ENCODE data around the gene RNF114.

DNA sequence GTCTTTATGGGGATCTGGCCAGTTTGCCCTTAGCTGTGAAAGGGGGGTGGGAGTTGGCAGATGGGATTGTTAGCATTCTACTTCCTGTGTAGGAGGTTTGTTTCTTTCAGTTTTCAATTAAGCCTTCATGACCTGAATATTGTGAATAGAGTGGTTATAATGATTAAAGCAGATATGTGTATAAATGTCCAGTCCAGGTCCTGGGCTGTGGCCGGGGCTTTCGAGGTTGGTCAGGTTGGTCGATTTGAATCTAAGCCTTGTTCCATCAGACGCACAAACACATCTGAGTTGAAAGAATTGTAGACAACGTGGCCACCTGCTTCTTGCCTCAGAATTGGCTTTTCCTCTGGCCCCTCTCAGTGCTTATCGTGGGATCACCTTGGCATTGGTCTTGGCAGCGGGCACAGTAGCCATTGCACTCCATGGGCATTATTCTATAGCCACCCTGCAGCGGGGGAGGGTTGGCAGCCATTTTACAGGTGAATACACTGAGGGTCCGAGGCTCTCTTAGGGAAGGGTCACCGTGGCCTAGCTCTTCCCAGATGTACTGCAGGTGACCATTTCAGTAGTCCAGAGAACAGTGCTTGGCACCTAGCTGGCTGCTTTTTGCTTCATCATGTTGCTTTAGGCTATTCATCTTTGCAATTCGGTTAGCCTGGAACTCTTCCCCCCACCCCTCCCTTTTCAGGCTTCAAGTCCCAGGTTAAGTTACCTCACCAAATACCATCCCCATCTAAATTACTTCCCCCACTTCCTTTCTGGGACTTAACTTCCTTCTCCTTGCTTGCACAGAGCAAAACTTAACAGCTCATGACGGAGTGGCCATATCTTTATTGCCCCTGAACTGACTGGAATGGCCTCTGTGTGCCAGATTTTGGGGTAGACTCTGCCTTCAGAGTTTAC lies 1.1 kb downstream of the RNF114 start:
- TF ChIP-seq, protein P1, sequence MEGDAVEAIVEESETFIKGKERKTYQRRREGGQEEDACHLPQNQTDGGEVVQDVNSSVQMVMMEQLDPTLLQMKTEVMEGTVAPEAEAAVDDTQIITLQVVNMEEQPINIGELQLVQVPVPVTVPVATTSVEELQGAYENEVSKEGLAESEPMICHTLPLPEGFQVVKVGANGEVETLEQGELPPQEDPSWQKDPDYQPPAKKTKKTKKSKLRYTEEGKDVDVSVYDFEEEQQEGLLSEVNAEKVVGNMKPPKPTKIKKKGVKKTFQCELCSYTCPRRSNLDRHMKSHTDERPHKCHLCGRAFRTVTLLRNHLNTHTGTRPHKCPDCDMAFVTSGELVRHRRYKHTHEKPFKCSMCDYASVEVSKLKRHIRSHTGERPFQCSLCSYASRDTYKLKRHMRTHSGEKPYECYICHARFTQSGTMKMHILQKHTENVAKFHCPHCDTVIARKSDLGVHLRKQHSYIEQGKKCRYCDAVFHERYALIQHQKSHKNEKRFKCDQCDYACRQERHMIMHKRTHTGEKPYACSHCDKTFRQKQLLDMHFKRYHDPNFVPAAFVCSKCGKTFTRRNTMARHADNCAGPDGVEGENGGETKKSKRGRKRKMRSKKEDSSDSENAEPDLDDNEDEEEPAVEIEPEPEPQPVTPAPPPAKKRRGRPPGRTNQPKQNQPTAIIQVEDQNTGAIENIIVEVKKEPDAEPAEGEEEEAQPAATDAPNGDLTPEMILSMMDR (IDR thresholded peaks at IDR 0.05), result no peak
- TF ChIP-seq POLR2AphosphoS5 (IDR thresholded peaks at IDR 0.05), result no peak
- no peak for TF ChIP-seq EP300 (IDR thresholded peaks at IDR 0.05)
- no peak for TF ChIP-seq POLR2A (IDR thresholded peaks at IDR 0.05; ENCODE audit: low read depth)
